GM13976 (cell line): Measurements from ENCODE around the gene TMEM229B.
A peak's percentile ranks its signal among the peaks of the same experiment; 100 is the strongest.

Experiments used
- DNase-seq: peaks from one replicate; pipeline ENCODE4 v3.0.0; 2012; ENCODE audit warnings: low spot score
- CTCF ChIP-seq: IDR thresholded peaks from 2 replicates; pipeline ENCODE4 v1.5.1; 2012; ENCODE audit warnings: borderline replicate concordance, mild to moderate bottlenecking; ENCODE audit not compliant: insufficient read depth; ENCODE audit errors: extremely low read depth, missing control alignments, control extremely low read depth
- in situ Hi-C: fragments of 300-500 bp; cut with MboI; formaldehyde crosslinking; loops from one replicate; pipeline ENCODE4 v1.12.0; 2022; ENCODE audit warnings: low sequenced_read_pairs, mixed read lengths, inconsistent platforms; ENCODE audit not compliant: unreplicated experiment

TMEM229B gene

DNA sequence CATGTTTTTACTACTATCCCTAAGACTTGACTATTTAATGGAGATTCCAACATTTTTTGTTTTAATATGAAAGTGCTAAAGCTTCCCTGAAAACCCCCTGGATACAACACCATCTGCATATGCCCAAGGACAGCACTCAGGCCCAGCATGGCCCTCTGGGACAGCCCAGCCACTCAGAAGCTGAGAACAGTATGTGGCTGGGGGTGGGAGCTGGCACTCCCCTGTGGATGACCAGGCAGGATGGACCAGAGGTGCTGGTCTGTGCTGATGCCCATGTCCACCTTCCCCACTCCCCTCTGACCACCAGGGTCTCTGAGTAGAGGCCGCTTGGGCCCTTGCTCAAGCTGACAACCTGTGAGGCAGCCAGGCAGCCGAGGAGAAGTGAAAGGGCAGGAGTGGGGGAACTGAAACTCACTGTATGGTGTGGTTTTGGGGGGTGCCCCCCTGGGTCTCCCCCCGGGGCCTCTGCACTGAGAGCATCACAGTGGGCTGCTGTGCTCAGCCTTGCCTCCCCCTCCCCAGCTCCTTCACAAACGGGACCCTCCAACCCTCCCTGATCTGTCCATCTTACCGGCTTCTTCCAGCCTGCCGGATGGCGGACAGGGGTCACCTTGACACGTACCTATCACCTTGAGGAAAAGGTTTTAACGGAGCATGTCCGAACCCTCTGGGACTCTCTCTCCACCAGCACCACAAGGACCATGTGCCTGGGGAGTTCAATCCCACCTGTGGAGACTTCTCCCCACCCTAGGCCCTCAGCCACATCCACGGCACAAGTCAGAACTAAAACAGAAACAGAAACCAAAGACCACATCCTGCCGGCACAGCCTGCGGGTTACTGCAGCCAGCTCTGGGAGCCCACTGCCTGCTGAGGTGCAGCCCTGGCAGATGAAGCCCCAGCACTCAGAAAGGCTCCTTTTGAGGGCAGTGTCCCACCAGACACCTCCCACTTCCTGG, at the start of gene TMEM229B:
Gene TMEM229B, minus strand, starts transcription at position 785 of the 957 bp plus-strand sequence. CDS start 14,798 bp downstream, outside the sequence.
- in situ Hi-C loops = no loop called here
- peak; percentile 92 for DNase-seq
- TF ChIP-seq CTCF = no peak

GRCh38 chr14:67537736-67538135, 49.2 kb upstream of the TMEM229B start:
- no peak for DNase-seq
- in situ Hi-C loops = no loop called here
- TF ChIP-seq CTCF = no peak

DNA sequence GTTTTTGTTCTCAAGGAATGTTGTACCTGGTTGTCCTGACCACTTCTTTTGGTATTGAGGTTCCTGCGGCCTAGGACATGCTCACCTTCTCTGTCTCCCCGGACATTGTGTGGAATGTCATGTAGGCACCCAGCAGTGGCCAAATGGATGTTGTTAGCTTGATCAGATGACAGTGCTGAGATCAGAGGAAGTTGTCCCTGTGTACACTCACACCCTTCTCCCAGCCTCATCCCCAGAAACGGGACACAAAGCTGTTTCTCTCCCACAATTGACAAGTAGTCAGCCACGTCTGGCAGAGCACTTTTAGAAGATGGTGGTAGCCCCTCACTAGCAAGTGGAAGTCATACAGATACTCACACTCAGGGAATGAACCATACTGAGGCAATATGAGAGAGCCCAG, 47.6 kb upstream of the TMEM229B start:
- in situ Hi-C loops = no loop called here
- no peak for TF ChIP-seq CTCF
- DNase-seq = no peak

DNA sequence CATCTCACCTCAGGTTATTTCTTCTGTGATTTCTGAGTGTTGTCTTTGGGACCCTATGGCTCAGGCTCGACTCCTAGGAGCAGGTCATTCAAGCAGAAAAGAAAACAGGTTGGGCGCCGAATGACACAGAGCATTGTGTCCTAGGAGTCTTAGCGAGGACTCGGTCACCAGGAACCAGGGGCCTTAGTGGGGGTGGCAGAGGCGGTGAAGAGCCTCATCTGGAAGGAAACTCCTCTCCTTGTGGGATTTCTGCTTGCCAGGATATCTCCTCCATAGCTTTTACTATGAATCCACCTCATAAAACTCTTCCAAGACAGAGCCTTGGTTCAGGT, 45.2 kb upstream of the TMEM229B start:
- in situ Hi-C loops = no loop called here
- TF ChIP-seq CTCF = no peak
- DNase-seq = no peak

- in situ Hi-C loops = no loop called here
- peak; percentile 84 for DNase-seq
- TF ChIP-seq CTCF = no peak
Observed at GRCh38 chr14:67532998-67533753, 44.7 kb upstream of the TMEM229B start, which contains the start of gene PLEKHH1. Gene PLEKHH1, plus strand, starts transcription at chr14:67533290. Its CDS starts 8,578 bp downstream, at chr14:67541868.

- DNase-seq = no peak
- in situ Hi-C loops = no loop called here
- TF ChIP-seq CTCF = no peak
Observed at GRCh38 chr14:67532606-67532997, 44.1 kb upstream of the TMEM229B start.
